Thyroid gland (tissue), 4 donors: ENCODE results near the gene GPC6.

Experiments
- POLR2A ChIP-seq, 2 donors: fragments of 450-650 bp; IDR thresholded peaks; one replicate each; pipeline ENCODE4 v1.6.1; 2017; ENCODE audit warnings: antibody characterized with exemption in 2 of 2, mild to moderate bottlenecking in 2 of 2, moderate library complexity in 1 of 2
- TF ChIP-seq, protein P1 (sequence below), 6 experiments: fragments of 200-600 bp in 3 of 6; fragments of 450-650 bp in 3 of 6; sonication (generic) in 3 of 6; IDR thresholded peaks; one replicate each; pipeline ENCODE4 v1.5.1; 2016 to 2019; ENCODE audit warnings: antibody characterized with exemption in 6 of 6, mild to moderate bottlenecking in 2 of 6, inconsistent platforms in 1 of 6, moderate library complexity in 1 of 6

DNA sequence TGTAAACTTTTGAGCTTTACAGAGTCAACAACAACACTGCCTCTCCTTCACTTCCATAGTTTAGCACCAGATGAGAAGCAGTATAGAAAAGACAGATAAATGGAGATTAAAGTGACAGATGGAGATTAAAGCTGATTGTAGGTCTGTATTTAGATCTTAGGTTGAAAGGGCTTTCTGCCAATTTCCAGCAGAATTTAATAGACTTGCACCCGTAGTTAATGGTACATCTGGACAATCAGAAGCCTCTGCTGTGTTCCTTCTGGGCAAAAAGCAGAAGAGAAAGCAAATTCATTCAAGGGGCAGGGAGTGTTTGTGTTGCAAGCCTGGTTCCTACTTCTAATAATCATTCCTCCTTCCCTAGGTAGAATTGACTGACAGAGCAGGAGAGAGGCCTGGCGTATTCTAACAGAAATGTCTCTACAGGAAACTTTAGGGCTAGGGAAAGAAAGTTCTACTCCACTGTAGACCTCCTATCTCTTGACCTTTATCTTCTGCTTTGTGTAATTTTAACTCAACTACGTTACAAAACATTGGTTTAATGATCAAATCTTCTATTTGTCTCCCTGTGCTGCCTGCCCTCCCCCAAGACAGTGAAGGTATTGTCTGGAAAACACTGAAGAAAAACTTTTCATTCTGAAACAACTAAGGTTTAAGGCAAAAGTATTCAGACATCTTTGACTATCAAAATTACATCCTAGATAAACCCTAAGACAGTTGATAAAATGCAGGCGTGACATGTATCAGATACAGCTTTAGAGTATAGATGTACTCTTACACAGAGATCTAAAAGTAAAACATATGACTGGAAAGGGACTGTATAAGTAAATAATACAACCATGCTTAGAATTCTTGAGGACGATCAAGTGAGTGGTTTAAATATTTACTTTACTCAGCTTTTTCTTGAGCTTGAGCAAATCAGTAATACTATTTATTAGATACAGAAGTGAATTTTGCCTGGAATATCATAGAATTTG is 44.4 kb downstream of the GPC6 start:
- no peak for TF ChIP-seq POLR2A (IDR thresholded peaks at IDR 0.05)
- TF ChIP-seq, protein P1, sequence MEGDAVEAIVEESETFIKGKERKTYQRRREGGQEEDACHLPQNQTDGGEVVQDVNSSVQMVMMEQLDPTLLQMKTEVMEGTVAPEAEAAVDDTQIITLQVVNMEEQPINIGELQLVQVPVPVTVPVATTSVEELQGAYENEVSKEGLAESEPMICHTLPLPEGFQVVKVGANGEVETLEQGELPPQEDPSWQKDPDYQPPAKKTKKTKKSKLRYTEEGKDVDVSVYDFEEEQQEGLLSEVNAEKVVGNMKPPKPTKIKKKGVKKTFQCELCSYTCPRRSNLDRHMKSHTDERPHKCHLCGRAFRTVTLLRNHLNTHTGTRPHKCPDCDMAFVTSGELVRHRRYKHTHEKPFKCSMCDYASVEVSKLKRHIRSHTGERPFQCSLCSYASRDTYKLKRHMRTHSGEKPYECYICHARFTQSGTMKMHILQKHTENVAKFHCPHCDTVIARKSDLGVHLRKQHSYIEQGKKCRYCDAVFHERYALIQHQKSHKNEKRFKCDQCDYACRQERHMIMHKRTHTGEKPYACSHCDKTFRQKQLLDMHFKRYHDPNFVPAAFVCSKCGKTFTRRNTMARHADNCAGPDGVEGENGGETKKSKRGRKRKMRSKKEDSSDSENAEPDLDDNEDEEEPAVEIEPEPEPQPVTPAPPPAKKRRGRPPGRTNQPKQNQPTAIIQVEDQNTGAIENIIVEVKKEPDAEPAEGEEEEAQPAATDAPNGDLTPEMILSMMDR (IDR thresholded peaks at IDR 0.05), result no peak
